SK-N-MC (cell line): Measurements from ENCODE around the gene PSTK.

Experiments used
- EZH2 ChIP-seq: fragments of 200-600 bp; sonication (generic); IDR thresholded peaks from one replicate; pipeline ENCODE4 v1.6.1; 2017; ENCODE audit warnings: antibody characterized with exemption
- FOXP2 ChIP-seq: optimal IDR thresholded peaks from 2 replicates; pipeline ENCODE3; 2011; ENCODE audit warnings: mild to moderate bottlenecking, moderate library complexity; ENCODE audit not compliant: insufficient read depth; ENCODE audit errors: extremely low read length, control extremely low read depth
- POLR2AphosphoS5 ChIP-seq: IDR thresholded peaks from 2 replicates; pipeline ENCODE4 v1.6.1; 2012; ENCODE audit warnings: mild to moderate bottlenecking, low read depth, low read length, borderline replicate concordance

DNA sequence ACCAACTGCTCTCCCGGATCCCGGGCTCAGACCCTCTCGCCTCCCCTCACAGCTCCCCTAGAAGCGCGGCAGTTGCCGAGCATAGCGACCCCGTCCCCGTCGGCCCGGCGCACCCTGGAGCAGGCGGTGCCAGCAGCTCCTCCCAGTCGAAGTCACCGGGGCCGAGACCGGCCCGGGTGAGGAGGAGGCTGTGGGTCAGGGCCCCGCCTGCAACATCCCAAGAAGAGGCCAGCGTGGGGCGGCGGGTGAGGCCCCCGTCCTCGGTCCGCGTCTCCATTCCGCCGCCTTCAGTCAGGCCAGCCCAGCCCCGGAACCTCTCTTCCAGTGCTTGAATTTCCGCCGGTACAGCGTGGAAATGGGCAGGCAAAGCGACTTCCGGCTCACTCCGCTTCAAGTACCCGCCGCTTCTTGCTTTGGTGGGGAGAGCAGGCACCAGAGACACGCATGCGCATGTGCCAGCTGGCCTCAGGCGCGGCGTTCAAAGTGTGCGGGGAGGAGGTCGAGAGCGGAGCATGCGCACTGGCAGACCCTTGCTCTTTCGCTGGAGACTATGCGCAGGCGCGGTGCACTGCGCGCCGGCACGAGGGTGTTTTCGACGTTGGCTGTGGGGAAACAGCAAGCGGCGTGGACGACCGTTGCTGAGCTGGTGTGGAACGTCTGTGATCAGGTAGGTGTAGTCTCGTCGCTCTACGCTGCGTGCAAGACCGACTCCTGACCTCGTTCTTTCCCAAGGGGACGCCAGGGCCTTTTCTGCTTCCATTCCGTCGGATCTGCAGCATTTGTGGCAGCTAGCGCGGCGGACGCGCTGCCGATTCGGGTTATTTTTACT is 26.1 kb upstream of the PSTK start, which contains the start of gene C10orf88:
- TF ChIP-seq POLR2AphosphoS5 (peak; percentile 59), EZH2 (no peak), FOXP2 (no peak)
